GM12891 (cell line): Measurements from ENCODE around the gene GDF7.

Source experiments
- DNase-seq: peaks from one replicate; pipeline ENCODE4 v3.0.0; 2011; ENCODE audit warnings: low spot score; ENCODE audit not compliant: insufficient read length
- FAIRE-seq: peaks from 2 replicates; lab custom pipeline; 2011; peaks lifted over from hg19 to GRCh38; lab: Jason Lieb, UNC
- PAX5 ChIP-seq: IDR thresholded peaks from 2 replicates; pipeline ENCODE4 v1.6.1; 2011; ENCODE audit warnings: low read length, moderate library complexity, mild to moderate bottlenecking; ENCODE audit not compliant: insufficient read depth, severe bottlenecking
- POLR2A ChIP-seq: IDR thresholded peaks from 2 replicates; pipeline ENCODE4 v1.6.1; 2011; ENCODE audit warnings: low read depth, low read length, control low read depth
- POLR2AphosphoS5 ChIP-seq: IDR thresholded peaks from 2 replicates; pipeline ENCODE4 v1.6.1; 2011; ENCODE audit warnings: low read depth, low read length, control low read depth
- POU2F2 ChIP-seq: IDR thresholded peaks from 2 replicates; pipeline ENCODE4 v1.6.1; 2011; ENCODE audit warnings: low read depth, mild to moderate bottlenecking, control low read depth, low read length, moderate library complexity
- SPI1 ChIP-seq: IDR thresholded peaks from 2 replicates; pipeline ENCODE4 v1.6.1; 2011; ENCODE audit warnings: low read depth, low read length, control low read depth
- TAF1 ChIP-seq: IDR thresholded peaks from 2 replicates; pipeline ENCODE4 v1.6.1; 2011; ENCODE audit warnings: low read depth, low read length, control low read depth

GDF7 gene

DNA sequence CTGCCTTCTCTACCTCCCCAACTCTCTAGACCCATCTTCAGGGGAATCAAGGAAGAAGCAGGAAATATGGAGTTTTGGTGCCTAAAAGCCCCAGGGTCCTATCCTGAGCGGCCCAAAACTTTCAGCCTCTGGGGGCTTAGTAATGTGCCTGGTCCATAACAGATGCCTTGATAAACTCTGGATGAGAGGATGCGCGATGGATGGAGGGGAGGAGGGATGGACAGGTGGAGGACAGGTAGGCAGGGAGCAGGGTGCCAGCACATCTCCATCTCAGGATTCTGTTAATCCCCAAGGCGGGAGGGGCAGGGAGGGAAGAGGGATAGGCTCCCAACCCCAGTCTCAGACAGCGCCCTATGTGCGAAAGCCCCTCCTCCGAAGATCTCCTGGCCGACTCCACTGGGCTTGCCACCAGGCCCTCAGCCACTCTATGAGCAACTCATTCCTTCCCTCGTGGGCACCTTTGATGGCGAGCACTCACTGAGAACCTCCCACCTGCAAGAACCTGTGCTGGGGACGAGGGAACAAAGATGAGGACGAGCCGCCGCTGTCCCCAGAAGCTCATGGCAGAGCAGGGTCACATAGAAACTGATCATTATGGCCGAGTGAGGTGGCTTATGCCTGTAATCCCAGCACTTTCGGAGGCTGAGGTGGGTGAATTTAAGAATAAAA is 39.1 kb upstream of the GDF7 start:
- no peak for DNase-seq
- TF ChIP-seq POLR2A (no peak), POU2F2 (no peak), TAF1 (no peak), POLR2AphosphoS5 (no peak), PAX5 (no peak), SPI1 (no peak)
- FAIRE-seq = no peak

DNA sequence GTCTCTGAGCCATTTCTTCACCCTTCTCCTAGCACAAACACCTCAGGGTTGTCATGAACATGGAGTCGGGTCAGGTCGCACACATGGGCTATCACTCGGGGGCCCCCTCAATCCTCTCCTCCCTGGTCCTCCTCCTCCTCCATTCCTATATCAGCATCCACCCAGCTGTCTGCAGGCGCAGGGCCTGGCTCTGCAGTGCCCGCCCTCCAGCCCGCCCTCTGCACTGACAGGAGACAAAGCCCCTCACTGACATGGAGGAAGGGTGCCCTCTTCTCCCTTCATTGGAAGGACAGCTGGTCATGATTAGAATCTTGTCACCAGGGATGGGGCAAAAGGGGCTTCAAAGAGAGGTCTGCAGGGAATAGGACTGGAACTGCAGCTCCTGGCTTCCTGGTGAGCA is 37.8 kb upstream of the GDF7 start:
- TF ChIP-seq POLR2AphosphoS5 = no peak
- TF ChIP-seq PAX5 = no peak
- no peak for TF ChIP-seq TAF1
- TF ChIP-seq POLR2A = no peak
- no peak for TF ChIP-seq POU2F2
- no peak for TF ChIP-seq SPI1
- DNase-seq (no peak), FAIRE-seq (no peak)

DNA sequence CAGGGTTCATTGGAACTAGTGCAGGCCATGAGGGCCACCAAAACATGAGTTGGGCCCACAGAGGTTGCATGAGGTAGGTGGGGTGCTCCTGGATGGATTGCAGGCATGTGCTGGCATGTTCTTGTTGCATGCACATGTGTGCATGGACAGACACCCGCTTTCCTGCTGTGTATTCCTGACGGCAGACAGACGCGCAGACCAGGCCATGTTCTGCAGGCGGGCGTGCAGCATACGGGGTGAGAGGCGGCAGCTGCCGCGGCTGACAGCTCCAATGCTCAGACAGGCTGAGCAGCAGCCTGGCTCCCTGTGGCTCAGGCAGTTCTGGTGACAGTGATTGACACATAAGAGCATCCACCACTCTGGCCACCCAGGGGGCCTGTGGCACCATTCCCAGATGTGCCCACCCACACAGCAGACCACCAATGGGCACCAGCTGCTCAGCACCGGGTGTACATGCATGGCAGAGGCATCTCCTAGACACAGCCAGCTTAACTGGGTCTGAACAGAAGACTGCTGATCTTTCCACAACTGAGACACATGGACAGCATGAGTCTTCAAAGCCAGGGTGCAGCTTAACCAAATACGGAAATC is 37.3 kb upstream of the GDF7 start:
- TF ChIP-seq SPI1 = no peak
- no peak for TF ChIP-seq POLR2AphosphoS5
- no peak for TF ChIP-seq PAX5
- no peak for TF ChIP-seq POU2F2
- TF ChIP-seq POLR2A = no peak
- TF ChIP-seq TAF1 = no peak
- FAIRE-seq (no peak), DNase-seq (no peak)

DNA sequence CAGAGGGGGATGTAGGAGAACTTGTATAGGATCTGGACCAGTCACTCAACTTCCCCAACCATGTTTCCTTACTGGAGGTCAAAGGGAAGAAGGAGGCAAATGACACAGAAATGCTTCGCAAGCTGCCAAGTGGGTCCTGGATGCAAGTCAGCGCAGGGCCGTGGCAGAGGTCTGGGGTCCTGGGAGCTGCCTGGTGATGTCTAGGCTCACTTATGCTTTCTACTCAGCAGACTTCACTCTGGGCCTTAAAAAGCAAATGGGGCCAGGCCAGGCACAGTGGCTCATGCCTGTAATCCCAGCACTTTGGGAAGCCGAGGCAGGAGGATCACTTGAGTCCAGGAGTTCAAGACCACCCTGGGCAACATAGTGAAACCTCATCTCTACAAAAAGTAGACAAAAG is 36.0 kb upstream of the GDF7 start:
- FAIRE-seq = no peak
- no peak for DNase-seq
- TF ChIP-seq TAF1 (no peak), SPI1 (no peak), PAX5 (no peak), POU2F2 (no peak), POLR2AphosphoS5 (no peak), POLR2A (no peak)

DNA sequence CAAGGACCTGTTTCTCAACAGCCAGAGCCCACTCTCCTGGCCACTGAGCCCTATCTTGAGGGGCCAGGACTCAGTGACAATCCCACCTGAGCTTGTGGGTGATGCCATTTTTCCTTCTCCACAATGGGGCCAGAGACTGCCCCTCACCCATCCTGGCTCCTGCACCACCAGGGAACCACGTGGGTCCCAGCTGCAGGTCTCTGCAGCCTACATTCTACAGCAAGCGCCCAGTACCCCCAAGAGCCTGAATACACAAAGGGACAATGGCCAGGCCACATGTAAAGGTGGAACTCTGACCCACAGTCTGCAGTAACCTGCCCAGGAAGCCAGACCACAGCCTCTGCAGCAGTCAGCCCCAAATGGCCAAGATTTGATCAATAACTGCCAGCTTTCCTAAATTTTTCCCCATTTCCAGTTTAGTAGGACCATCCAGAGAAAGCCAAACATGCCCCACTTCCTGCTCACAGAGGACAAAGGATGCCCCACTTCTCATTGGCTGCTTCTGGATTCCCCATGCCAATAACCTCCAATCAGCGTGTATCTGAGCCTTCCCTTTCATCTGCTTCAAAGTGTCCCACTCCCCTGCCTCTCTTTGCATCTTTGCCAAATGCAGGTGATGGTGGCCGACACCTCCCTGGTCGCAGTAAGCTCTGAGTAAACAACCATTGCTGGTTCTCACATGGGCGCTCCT is 35.2 kb upstream of the GDF7 start:
- no peak for DNase-seq
- TF ChIP-seq SPI1 = no peak
- TF ChIP-seq TAF1 = no peak
- TF ChIP-seq POLR2A = no peak
- TF ChIP-seq POLR2AphosphoS5 = no peak
- no peak for TF ChIP-seq POU2F2
- TF ChIP-seq PAX5 = no peak
- FAIRE-seq = peak; percentile 13

DNA sequence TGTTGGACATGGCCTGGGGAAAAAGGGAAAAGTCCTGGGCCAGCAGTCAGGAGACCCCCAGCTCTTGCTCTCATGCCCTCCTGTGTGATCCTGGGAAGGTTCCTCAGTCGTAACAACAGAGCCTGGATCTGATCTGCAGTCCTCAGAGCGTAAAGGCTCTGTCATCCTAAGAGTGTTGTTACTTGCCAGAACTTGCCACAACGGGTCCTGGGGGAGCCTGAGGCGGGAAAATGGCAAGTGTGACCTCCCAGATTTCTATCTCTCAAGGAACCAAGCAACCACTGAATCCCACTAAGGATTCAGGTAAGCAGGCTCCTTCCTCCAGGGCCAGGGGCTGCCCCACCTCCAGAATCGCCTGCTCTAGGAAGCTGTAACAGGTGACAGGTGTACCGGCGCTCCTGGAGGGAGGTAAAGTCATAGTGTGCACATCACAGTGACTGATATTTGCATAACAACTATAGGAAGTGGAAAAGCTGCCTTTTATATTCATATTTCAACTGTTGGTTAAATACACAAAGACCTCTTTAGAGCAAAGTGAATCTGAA is 34.4 kb upstream of the GDF7 start:
- DNase-seq (no peak), FAIRE-seq (no peak)
- TF ChIP-seq POLR2AphosphoS5 (no peak), SPI1 (no peak), POU2F2 (no peak; the same call in 1 of the 2 replicates), POLR2A (no peak), PAX5 (no peak), TAF1 (no peak)

DNA sequence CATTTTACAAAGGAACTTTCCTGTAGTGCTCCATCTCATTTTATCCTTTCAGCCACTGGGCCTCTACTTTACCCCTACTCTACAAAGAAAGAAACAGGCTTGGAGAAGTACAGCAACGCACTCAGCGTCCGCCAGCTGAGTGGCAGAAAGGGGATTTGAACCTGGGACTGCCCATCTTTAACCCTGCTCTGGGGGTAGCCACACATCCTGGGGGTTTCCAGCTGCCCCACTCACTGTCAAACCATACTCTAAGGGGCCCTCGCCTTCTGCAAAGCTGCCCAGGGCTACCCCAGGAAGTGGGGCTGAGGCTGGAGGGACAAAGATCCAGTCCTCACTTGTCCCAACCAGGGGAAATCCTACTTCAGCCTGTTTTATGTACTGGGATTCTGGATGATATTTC is 33.9 kb upstream of the GDF7 start:
- no peak for DNase-seq
- peak; percentile 51 for FAIRE-seq
- TF ChIP-seq POLR2A (no peak), SPI1 (no peak), TAF1 (no peak), PAX5 (no peak), POU2F2 (no peak), POLR2AphosphoS5 (no peak)

DNA sequence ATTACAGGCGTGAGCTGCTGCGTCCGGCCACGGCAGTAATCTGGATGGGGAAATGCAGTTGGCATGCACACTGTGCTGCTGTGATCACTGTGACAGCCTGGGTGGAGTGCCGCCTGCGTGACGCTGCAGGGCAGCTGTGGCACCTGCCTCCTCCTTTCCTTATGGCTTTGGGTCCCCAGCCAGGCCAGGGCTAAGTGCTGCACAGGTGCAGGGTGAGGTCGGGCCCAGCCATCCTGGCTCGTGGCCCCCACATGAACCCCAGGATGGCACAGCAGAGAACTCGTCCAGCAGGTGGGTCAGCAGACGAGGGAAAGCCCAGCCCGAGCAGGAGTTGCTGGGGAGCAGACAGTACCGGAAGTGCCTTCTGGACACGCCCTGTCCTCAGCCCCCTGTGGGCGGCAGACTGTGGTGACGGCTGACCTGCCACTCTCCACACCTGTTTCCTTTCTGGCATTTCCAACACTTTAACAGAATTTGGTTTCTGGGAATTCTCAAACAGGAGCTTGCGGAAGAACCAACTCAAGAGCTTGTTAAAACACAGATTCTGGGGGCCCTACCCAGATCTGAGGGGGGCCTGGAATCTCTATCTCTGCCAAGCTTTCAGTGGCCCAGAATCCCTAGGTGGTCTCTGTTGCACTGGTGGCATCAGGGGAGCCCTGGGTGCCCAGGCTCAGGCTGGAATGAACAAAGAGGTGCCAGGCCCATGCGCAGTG is 33.0 kb upstream of the GDF7 start:
- no peak for DNase-seq
- TF ChIP-seq POU2F2 = no peak
- TF ChIP-seq SPI1 = no peak
- TF ChIP-seq POLR2A = no peak
- no peak for TF ChIP-seq PAX5
- FAIRE-seq = peak; percentile 79
